Type B pancreatic cell (in vitro differentiated cells): Measurements from ENCODE around the gene ZNF195. TPM values are rescaled to one million over a fixed set of nuclear protein-coding genes. Genes with fewer than 3 reads are reported as not detected.

Experiments used
- DNase-seq: peaks from one replicate; pipeline ENCODE4 v3.0.0; 2021; ENCODE audit warnings: mixed read lengths; ENCODE audit not compliant: unreplicated experiment; ENCODE audit errors: extremely low spot score
- H3K27ac Mint-ChIP-seq: 2 replicates; pipeline ENCODE4 v1.8.0; 2021; ENCODE audit warnings: mild to moderate bottlenecking, mixed read lengths
- H3K27me3 Mint-ChIP-seq: 2 replicates; pipeline ENCODE4 v1.8.0; 2021; ENCODE audit warnings: mixed read lengths
- H3K36me3 Mint-ChIP-seq: 2 replicates; pipeline ENCODE4 v1.8.0; 2021; ENCODE audit warnings: mixed read lengths
- H3K4me1 Mint-ChIP-seq: one replicate; pipeline ENCODE4 v1.8.0; 2021; ENCODE audit warnings: mixed read lengths; ENCODE audit not compliant: unreplicated experiment
- H3K4me3 Mint-ChIP-seq: 2 replicates; pipeline ENCODE4 v1.8.0; 2021; ENCODE audit warnings: mild to moderate bottlenecking, mixed read lengths
- H3K9me3 Mint-ChIP-seq: 2 replicates; pipeline ENCODE4 v1.8.0; 2021; ENCODE audit warnings: mixed read lengths
- total RNA-seq: library from RNA; stranded (reverse); gene quantifications from 2 replicates; pipeline ENCODE4 v1.2.1, GENCODE V29; 2021; ENCODE audit warnings: low replicate concordance
- TF ChIP-seq, protein P1 (sequence below): fragments of 200-600 bp; sonication (generic); conservative IDR thresholded peaks from 2 replicates; pipeline ENCODE4 v1.5.0; 2021; ENCODE audit warnings: antibody characterized with exemption, mild to moderate bottlenecking

Gene ZNF195
- total RNA-seq, 1 donor from 2014 or later = 53.4 TPM

DNA sequence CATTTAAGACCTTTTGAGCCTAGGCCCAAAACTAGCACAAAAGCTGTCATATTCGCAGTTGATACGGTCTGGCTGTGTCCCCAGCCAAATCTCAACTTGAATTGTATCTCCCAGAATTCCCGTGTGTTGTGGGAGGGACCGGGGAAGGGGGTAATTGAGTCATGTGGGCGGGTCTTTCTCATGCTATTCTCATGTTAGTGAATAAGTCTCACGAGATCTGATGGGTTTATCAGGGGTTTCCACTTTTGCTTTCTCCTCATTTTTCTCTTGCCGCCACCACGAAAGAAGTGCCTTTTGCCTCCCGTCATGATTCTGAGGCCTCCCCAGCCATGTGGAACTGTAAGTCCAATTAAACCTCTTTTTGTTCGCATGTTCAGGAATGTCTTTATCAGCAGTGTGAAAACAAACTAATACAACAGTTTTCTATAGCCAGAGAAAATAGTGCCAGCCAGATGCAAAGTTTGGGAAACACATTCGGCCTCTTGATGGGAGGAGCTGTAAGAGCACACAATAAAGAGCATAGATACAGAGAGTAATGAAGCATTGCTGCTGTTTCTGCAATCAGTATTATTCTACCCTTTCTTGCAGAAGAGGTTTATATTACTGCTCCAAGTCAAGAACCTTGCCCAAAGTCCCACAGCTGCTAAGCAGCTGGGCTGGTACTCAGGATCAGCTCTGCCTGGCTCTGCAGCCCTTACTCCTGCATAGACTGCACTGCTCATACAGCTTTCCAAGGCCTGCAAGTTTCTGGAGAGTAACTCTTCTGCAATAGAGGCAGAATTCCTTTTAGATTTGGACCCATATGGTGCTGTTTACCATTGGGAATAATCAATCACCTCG lies 2.0 kb upstream of the ZNF195 start:
- Mint-ChIP-seq H3K27me3 (no peaks in the 10 kb centered on the region), H3K4me1 (peaks cover 35% of the 10 kb centered on the region), H3K9me3 (peaks cover 5% of the 10 kb centered on the region), H3K27ac (peak overlapping the region; percentile 23), H3K36me3 (peaks cover 30% of the 10 kb centered on the region), H3K4me3 (peak overlapping the region; percentile 85)
- no peak for DNase-seq
- TF ChIP-seq, protein P1, sequence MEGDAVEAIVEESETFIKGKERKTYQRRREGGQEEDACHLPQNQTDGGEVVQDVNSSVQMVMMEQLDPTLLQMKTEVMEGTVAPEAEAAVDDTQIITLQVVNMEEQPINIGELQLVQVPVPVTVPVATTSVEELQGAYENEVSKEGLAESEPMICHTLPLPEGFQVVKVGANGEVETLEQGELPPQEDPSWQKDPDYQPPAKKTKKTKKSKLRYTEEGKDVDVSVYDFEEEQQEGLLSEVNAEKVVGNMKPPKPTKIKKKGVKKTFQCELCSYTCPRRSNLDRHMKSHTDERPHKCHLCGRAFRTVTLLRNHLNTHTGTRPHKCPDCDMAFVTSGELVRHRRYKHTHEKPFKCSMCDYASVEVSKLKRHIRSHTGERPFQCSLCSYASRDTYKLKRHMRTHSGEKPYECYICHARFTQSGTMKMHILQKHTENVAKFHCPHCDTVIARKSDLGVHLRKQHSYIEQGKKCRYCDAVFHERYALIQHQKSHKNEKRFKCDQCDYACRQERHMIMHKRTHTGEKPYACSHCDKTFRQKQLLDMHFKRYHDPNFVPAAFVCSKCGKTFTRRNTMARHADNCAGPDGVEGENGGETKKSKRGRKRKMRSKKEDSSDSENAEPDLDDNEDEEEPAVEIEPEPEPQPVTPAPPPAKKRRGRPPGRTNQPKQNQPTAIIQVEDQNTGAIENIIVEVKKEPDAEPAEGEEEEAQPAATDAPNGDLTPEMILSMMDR = no peak

DNA sequence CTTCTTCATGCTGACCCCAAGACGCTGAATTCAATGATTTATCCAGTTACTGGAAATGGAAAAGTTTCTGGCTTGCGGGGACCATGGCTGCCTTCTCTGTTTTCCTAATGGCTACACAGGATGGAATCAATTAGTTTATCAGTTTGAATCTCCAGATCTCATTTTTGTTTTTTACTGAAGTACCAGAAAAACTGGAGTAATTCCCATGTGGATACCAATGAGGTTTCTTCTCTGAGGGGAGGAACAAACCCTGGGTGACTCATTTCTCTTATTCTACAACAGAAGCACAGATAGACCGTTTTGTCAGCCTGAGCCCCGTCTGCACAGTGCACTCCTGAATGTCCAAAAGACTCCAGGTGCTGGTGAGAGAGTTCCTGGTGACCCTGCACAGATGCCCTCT lies 3.4 kb downstream of the ZNF195 start:
- no peak overlapping the region for H3K27ac Mint-ChIP-seq
- peaks cover 30% of the 10 kb centered on the region for H3K4me1 Mint-ChIP-seq
- no peak for DNase-seq
- TF ChIP-seq, protein P1 = no peak
- H3K9me3 Mint-ChIP-seq = peaks cover 10% of the 10 kb centered on the region
- H3K4me3 Mint-ChIP-seq = peak overlapping the region; percentile 66
- peaks cover 76% of the 10 kb centered on the region for H3K36me3 Mint-ChIP-seq
- H3K27me3 Mint-ChIP-seq = no peaks in the 10 kb centered on the region

DNA sequence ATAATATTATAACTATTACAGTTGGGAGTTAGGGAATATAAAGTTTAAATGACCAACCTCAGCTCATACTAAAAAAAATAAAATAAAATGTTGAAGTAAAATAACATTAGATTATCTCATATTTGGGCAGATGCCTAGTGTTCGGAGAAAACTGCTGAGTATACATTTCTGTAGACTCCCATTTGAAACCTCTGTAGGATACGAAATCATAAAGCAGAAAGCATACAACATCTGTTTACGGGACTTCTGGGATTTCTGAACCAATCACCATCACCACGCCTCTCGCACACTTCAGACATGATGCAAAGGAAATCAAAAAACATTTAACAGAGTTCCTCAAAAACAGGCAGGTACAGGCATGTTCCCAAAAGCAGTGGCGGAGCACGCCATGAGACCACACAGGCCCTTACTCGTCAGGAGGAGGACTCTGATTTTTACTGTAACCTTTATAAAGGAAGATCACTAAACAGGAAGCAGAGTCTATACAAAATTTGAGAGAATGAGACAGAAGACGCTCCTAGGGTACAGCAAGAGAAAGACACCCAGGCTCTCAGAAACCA lies 8.6 kb downstream of the ZNF195 start:
- Mint-ChIP-seq H3K27ac (no peak overlapping the region), H3K4me3 (no peak overlapping the region), H3K27me3 (no peaks in the 10 kb centered on the region), H3K4me1 (peaks cover 2% of the 10 kb centered on the region), H3K36me3 (peaks cover 80% of the 10 kb centered on the region), H3K9me3 (peaks cover 13% of the 10 kb centered on the region)
- TF ChIP-seq, protein P1 = no peak
- DNase-seq = no peak

DNA sequence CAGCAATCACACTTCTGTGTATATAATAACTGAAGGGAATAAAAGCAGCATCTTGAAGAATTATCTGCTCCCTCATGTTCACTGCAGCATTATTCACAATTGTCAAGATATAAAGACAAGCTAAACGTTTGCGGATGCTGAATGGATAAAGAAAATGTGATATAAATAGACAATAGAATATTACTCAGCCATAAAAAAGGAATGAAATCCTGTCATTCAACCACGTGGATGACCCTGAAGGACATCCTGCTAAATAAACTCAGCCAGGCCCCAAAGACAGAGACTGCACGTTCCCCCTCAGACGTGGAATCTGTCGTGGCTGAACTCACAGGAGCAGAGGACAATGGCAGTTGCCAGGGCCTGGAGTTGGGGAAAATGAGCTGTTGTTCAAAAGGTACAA lies 9.6 kb downstream of the ZNF195 start:
- peaks cover 19% of the 10 kb centered on the region for H3K9me3 Mint-ChIP-seq
- TF ChIP-seq, protein P1 = no peak
- H3K27ac Mint-ChIP-seq = no peak overlapping the region
- no peak for DNase-seq
- peaks cover 82% of the 10 kb centered on the region for H3K36me3 Mint-ChIP-seq
- H3K27me3 Mint-ChIP-seq = no peaks in the 10 kb centered on the region
- H3K4me1 Mint-ChIP-seq = no peaks in the 10 kb centered on the region
- H3K4me3 Mint-ChIP-seq = no peak overlapping the region

DNA sequence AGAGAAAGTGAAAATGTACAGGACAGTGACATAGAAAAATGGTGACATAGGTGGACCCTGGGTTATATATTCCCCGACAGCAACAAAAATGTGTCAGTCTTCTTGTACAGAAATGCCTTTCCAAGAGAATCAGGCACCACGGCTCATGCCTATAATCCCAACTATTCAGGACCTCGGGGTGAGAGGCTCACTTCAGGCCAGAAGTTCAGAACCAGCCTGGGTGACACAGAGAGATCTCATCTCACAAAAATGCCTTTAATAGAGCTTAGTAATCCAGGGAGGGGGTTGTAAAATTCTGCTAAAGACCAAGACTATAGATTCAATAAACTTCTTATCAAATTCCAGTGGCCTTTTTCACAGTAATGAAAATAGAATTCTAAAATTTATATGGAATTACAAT lies 10.7 kb downstream of the ZNF195 start:
- Mint-ChIP-seq H3K27me3 (no peaks in the 10 kb centered on the region), H3K4me3 (no peak overlapping the region), H3K4me1 (no peaks in the 10 kb centered on the region), H3K36me3 (peaks cover 82% of the 10 kb centered on the region), H3K27ac (no peak overlapping the region), H3K9me3 (peaks cover 27% of the 10 kb centered on the region)
- DNase-seq = no peak
- TF ChIP-seq, protein P1 = no peak
